T-helper 17 cell (primary cell): ENCODE results near the gene DLEC1. TPM values are rescaled to one million over a fixed set of nuclear protein-coding genes. Genes with fewer than 3 reads are reported as not detected.
A peak's percentile ranks its signal among the peaks of the same experiment; 100 is the strongest.

Experiments used
- ATAC-seq: fragments of 150-1000 bp; cut with Tn5 transposase; 2 replicates; pipeline ENCODE4 v1.10.0; 2021; ENCODE audit warnings: mild to moderate bottlenecking, moderate library complexity
- DNase-seq, 3 donors: peaks; one replicate each; pipeline versions ENCODE4 v3.0.0 to v3.0.0-alpha.2; 2020 to 2021
- H3K9me3 ChIP-seq: one replicate; pipeline ENCODE4 v1.7.0; 2013; ENCODE audit warnings: low read length, mild to moderate bottlenecking; ENCODE audit not compliant: control insufficient read depth, poor library complexity, severe bottlenecking
- H3K27ac Mint-ChIP-seq: one replicate; pipeline ENCODE4 v1.8.0; 2022; ENCODE audit warnings: mild to moderate bottlenecking, moderate library complexity, mixed read lengths
- H3K27me3 Mint-ChIP-seq: one replicate; pipeline ENCODE4 v1.8.0; 2022; ENCODE audit warnings: mixed read lengths
- H3K36me3 Mint-ChIP-seq: one replicate; pipeline ENCODE4 v1.8.0; 2022; ENCODE audit warnings: low read depth, mixed read lengths
- H3K4me1 Mint-ChIP-seq: one replicate; pipeline ENCODE4 v1.8.0; 2022; ENCODE audit warnings: mild to moderate bottlenecking, mixed read lengths
- H3K4me3 Mint-ChIP-seq: one replicate; pipeline ENCODE4 v1.8.0; 2022; ENCODE audit warnings: mild to moderate bottlenecking, moderate library complexity, mixed read lengths
- total RNA-seq, 4 donors: library from RNA in 2 of 4; stranded (reverse) in 2 of 4; gene quantifications; one replicate each; pipeline ENCODE4 v1.2.3 and lab custom pipeline; 2022 to 2026

DLEC1 gene
- total RNA-seq, 2 donors from 2014 or later = 8.6 to 16.3 TPM

- Mint-ChIP-seq H3K36me3 (peaks cover 3% of the 10 kb centered on the region), H3K27ac (no peak overlapping the region), H3K4me3 (no peak overlapping the region), H3K27me3 (no peaks in the 10 kb centered on the region), H3K4me1 (peaks cover 11% of the 10 kb centered on the region)
- ATAC-seq (no peak), DNase-seq (peak in 1 of 3 donors; percentile 2)
- no peaks in the 10 kb centered on the region for H3K9me3 ChIP-seq
Observed at GRCh38 chr3:38118421-38119247, 79.6 kb downstream of the DLEC1 start.

- H3K4me1 Mint-ChIP-seq = peaks cover 11% of the 10 kb centered on the region
- H3K27ac Mint-ChIP-seq = no peak overlapping the region
- no peaks in the 10 kb centered on the region for H3K27me3 Mint-ChIP-seq
- H3K9me3 ChIP-seq = no peaks in the 10 kb centered on the region
- H3K36me3 Mint-ChIP-seq = peaks cover 3% of the 10 kb centered on the region
- H3K4me3 Mint-ChIP-seq = no peak overlapping the region
- ATAC-seq = no peak
- DNase-seq = no peak
Observed at GRCh38 chr3:38119248-38119544, 80.2 kb downstream of the DLEC1 start.

GRCh38 chr3:38119821-38120692, 81.0 kb downstream of the DLEC1 start:
- Mint-ChIP-seq H3K4me3 (no peak overlapping the region), H3K27me3 (no peaks in the 10 kb centered on the region), H3K36me3 (peaks cover 5% of the 10 kb centered on the region), H3K27ac (no peak overlapping the region), H3K4me1 (peaks cover 15% of the 10 kb centered on the region)
- no peak for ATAC-seq
- DNase-seq = peak in 1 of 3 donors; percentile 4
- H3K9me3 ChIP-seq = no peaks in the 10 kb centered on the region

- no peaks in the 10 kb centered on the region for H3K9me3 ChIP-seq
- Mint-ChIP-seq H3K36me3 (peaks cover 5% of the 10 kb centered on the region), H3K4me3 (peak overlapping the region; percentile 45), H3K4me1 (peaks cover 16% of the 10 kb centered on the region), H3K27me3 (no peaks in the 10 kb centered on the region), H3K27ac (no peak overlapping the region)
- peak in 1 of 3 donors; percentile 6 for DNase-seq
- no peak for ATAC-seq
Observed at GRCh38 chr3:38120693-38121450, 81.9 kb downstream of the DLEC1 start.

- no peaks in the 10 kb centered on the region for H3K9me3 ChIP-seq
- no peaks in the 10 kb centered on the region for H3K27me3 Mint-ChIP-seq
- H3K4me3 Mint-ChIP-seq = no peak overlapping the region
- H3K27ac Mint-ChIP-seq = no peak overlapping the region
- peaks cover 5% of the 10 kb centered on the region for H3K36me3 Mint-ChIP-seq
- no peak for ATAC-seq
- H3K4me1 Mint-ChIP-seq = peaks cover 15% of the 10 kb centered on the region
- DNase-seq = no peak
Observed at GRCh38 chr3:38121451-38121831, 82.4 kb downstream of the DLEC1 start.

DNA sequence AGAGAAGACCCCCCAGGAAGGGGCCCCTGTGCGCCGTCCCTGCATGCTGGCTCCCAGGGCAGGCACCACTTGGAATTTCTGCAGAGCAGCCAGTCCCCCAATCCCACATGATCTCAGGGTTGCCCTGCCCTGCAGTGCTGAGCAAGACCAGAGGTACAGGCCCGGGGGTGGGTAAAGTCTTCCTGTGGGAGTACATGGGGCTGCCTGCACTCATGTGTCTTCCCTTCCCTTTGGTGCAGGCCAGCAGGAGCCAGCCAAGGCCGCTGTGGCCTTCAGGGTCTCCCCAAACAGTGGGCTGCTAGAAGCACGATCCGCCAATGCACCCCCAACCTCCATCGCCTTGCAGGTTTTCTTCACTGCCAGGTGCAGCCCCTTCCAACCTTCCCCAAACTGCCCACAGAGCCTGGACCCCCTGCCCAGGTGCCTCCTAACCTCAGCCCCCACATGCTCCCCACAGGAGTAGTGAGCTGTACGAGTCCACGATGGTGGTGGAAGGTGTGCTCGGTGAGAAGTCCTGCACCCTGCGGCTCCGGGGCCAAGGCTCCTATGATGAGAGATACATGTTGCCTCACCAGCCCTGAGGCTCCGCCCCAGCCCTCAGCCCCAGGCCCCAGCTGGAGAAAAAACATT, 82.9 kb downstream of the DLEC1 start:
- Mint-ChIP-seq H3K4me3 (no peak overlapping the region), H3K36me3 (peaks cover 5% of the 10 kb centered on the region)

GRCh38 chr3:38122712-38123290, 83.8 kb downstream of the DLEC1 start:
- no peaks in the 10 kb centered on the region for H3K27me3 Mint-ChIP-seq
- H3K4me1 Mint-ChIP-seq = peaks cover 17% of the 10 kb centered on the region
- ATAC-seq = no peak

More for the DNA sequence above, 82.9 kb downstream of the DLEC1 start:
- DNase-seq (no peak), ATAC-seq (no peak)
- Mint-ChIP-seq H3K4me1 (peaks cover 15% of the 10 kb centered on the region), H3K27ac (no peak overlapping the region), H3K27me3 (no peaks in the 10 kb centered on the region)
- H3K9me3 ChIP-seq = no peaks in the 10 kb centered on the region

GRCh38 chr3:38124324-38125122, 85.5 kb downstream of the DLEC1 start:
- H3K27ac Mint-ChIP-seq = no peak overlapping the region
- DNase-seq (no peak), ATAC-seq (no peak)
- H3K4me3 Mint-ChIP-seq = no peak overlapping the region
- H3K4me1 Mint-ChIP-seq = peaks cover 17% of the 10 kb centered on the region
- H3K36me3 Mint-ChIP-seq = peaks cover 5% of the 10 kb centered on the region
- no peaks in the 10 kb centered on the region for H3K9me3 ChIP-seq
- no peaks in the 10 kb centered on the region for H3K27me3 Mint-ChIP-seq

More at GRCh38 chr3:38122712-38123290, 83.8 kb downstream of the DLEC1 start:
- DNase-seq = no peak
- H3K9me3 ChIP-seq = no peaks in the 10 kb centered on the region
- H3K36me3 Mint-ChIP-seq = peaks cover 5% of the 10 kb centered on the region
- no peak overlapping the region for H3K4me3 Mint-ChIP-seq
- H3K27ac Mint-ChIP-seq = no peak overlapping the region

- DNase-seq (no peak), ATAC-seq (no peak)
- peaks cover 5% of the 10 kb centered on the region for H3K36me3 Mint-ChIP-seq
- peaks cover 23% of the 10 kb centered on the region for H3K4me1 Mint-ChIP-seq
- peak overlapping the region; percentile 43 for H3K27ac Mint-ChIP-seq
- H3K9me3 ChIP-seq = no peaks in the 10 kb centered on the region
- no peaks in the 10 kb centered on the region for H3K27me3 Mint-ChIP-seq
- H3K4me3 Mint-ChIP-seq = no peak overlapping the region
Observed at GRCh38 chr3:38125305-38126120, 86.5 kb downstream of the DLEC1 start.

DNA sequence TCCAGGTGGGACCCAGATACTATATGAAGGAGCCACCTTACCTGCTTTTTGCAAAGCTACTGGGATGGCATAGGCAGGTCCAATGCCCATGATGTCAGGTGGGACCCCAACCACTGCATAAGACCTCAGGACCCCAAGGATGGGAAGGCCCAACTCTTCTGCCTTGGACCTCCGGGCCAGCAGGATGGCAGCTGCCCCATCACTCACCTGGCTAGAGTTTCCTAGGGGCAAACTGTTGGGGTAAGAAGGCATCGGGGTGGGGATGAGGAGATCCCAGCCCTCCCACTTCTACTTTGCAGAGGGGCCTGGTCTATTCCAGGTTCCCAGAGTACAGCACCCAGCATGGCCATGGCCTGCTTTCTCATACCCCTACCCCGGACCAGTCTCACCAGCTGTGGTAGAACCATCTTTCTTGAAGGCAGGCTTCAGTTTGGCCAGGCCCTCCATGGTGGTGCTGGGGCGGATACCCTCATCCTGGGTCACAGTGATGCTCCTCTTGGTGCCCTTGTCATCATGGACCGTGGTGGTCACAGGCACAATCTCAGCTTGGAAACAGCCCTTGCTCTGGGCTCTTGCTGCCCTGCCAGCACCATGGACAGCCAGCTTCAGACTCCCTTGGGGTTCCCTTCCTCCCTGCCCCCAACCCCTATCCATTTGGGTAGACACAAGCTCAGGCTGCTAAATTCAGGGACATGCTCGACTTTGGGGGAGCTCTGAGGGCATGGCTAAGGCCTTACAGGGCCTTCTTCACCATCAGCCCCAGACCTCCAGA, 87.3 kb downstream of the DLEC1 start:
- no peak for DNase-seq
- H3K36me3 Mint-ChIP-seq = peaks cover 2% of the 10 kb centered on the region
- no peaks in the 10 kb centered on the region for H3K9me3 ChIP-seq
- H3K27ac Mint-ChIP-seq = peak overlapping the region; percentile 43
- ATAC-seq = no peak
- no peaks in the 10 kb centered on the region for H3K27me3 Mint-ChIP-seq
- peaks cover 22% of the 10 kb centered on the region for H3K4me1 Mint-ChIP-seq
- no peak overlapping the region for H3K4me3 Mint-ChIP-seq
